ENCODE results near the gene CDK5. TPM values are rescaled to one million over a fixed set of nuclear protein-coding genes. Genes with fewer than 3 reads are reported as not detected.
A peak's percentile ranks its signal among the peaks of the same experiment; 100 is the strongest.
"Not testable (repeated sequence)": the region's sequence is repeated elsewhere in the genome, so short reads cannot be mapped to it uniquely, and the experiment has no call there.

Gene CDK5
- total RNA-seq, 1 donor: 22.9 TPM

- TF ChIP-seq CTCF (IDR thresholded peaks at IDR 0.05; ENCODE audit: insufficient read depth, low read depth, low read length): no peak
- DNase-seq (ENCODE audit: low read depth): no peak
- H3K4me3 ChIP-seq (ENCODE audit: low read depth, low read length): no peak overlapping the region
These were observed 23.2 kb downstream of the CDK5 start for GRCh38 chr7:151034312-151035025.

- TF ChIP-seq CTCF (IDR thresholded peaks at IDR 0.05; ENCODE audit: insufficient read depth, low read depth, low read length): no peak
- DNase-seq (ENCODE audit: low read depth): no peak
- no peak overlapping the region for H3K4me3 ChIP-seq (ENCODE audit: low read depth, low read length)
These were observed 23.8 kb downstream of the CDK5 start for GRCh38 chr7:151033864-151034249.

- DNase-seq (ENCODE audit: low read depth): no peak
- H3K4me3 ChIP-seq (ENCODE audit: low read depth, low read length): no peak overlapping the region
- TF ChIP-seq CTCF (IDR thresholded peaks at IDR 0.05; ENCODE audit: insufficient read depth, low read depth, low read length): no peak
These were observed 24.5 kb downstream of the CDK5 start for GRCh38 chr7:151032936-151033863.

- DNase-seq (ENCODE audit: low read depth): peak; percentile 75
- no peak for TF ChIP-seq CTCF (IDR thresholded peaks at IDR 0.05; ENCODE audit: insufficient read depth, low read depth, low read length)
- no peak overlapping the region for H3K4me3 ChIP-seq (ENCODE audit: low read depth, low read length)
These were observed 26.7 kb downstream of the CDK5 start for GRCh38 chr7:151031011-151031410.

- DNase-seq (ENCODE audit: low read depth): no peak
- TF ChIP-seq CTCF (IDR thresholded peaks at IDR 0.05; ENCODE audit: insufficient read depth, low read depth, low read length): no peak
- peak overlapping the region; percentile 81 for H3K4me3 ChIP-seq (ENCODE audit: low read depth, low read length)
These were observed 28.7 kb downstream of the CDK5 start for GRCh38 chr7:151028948-151029501.

GRCh38 chr7:151028131-151028947, 29.4 kb downstream of the CDK5 start, which contains the start of gene ABCB8:
ABCB8 (plus strand) TSS chr7:151028450; CDS start chr7:151028516, 66 bp downstream.
- H3K4me3 ChIP-seq (ENCODE audit: low read depth, low read length): peak within 1 kb of the TSS; percentile 81
- TF ChIP-seq CTCF (IDR thresholded peaks at IDR 0.05; ENCODE audit: insufficient read depth, low read depth, low read length): peak; percentile 40
- peak; percentile 100 for DNase-seq (ENCODE audit: low read depth)

- not testable (repeated sequence) for DNase-seq (ENCODE audit: low read depth)
These were observed 30.0 kb downstream of the CDK5 start for GRCh38 chr7:151027728-151028130.

GRCh38 chr7:151026771-151027727, 30.6 kb downstream of the CDK5 start:
- peak; percentile 61 for DNase-seq (ENCODE audit: low read depth)
- not testable (repeated sequence) for H3K4me3 ChIP-seq (ENCODE audit: low read depth, low read length)

More at GRCh38 chr7:151027728-151028130, 30.0 kb downstream of the CDK5 start:
- peak overlapping the region; percentile 81 for H3K4me3 ChIP-seq (ENCODE audit: low read depth, low read length)
